GM23248 (cell line): ENCODE results near the gene GIGYF1.

Source experiments
- EZH2 ChIP-seq: fragments of 200-600 bp; sonication (generic); IDR thresholded peaks from 2 replicates; pipeline ENCODE4 v1.6.1; 2018; ENCODE audit warnings: antibody characterized with exemption, mild to moderate bottlenecking; ENCODE audit not compliant: insufficient read depth, poor library complexity, severe bottlenecking
- EZH2phosphoT487 ChIP-seq: fragments of 200-600 bp; sonication (generic); IDR thresholded peaks from 2 replicates; pipeline ENCODE4 v1.6.1; 2018; ENCODE audit warnings: antibody characterized with exemption, moderate library complexity, mild to moderate bottlenecking, low read depth; ENCODE audit not compliant: insufficient read depth

DNA sequence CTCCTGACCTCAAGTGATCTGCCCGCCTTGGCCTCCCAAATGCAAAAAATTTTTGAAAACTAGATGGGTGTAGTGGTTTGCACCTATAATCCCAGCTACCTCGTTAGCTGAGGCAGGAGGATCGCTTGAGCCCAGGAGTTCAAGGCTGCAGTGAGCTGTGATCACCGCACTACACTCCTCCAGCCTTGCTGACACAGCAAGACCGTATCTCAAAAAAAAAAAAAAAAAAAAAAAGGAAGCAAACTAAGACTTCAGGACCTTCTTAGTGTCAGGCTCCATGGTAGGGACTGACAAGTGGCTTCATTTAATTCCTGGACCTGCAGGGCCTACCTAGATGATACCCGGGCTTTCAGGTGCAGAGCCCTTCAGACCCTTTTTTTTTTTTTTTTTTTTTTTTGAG, 14.3 kb upstream of the GIGYF1 start:
- no peak for TF ChIP-seq EZH2
- TF ChIP-seq EZH2phosphoT487, result no peak
